AG08396 (cell line): Measurements from ENCODE around the gene ITGA11.

Experiments used
- DNase-seq: peaks from one replicate; pipeline ENCODE4 v3.0.0; 2012; ENCODE audit warnings: low spot score, mixed read lengths

The ITGA11 gene

DNA sequence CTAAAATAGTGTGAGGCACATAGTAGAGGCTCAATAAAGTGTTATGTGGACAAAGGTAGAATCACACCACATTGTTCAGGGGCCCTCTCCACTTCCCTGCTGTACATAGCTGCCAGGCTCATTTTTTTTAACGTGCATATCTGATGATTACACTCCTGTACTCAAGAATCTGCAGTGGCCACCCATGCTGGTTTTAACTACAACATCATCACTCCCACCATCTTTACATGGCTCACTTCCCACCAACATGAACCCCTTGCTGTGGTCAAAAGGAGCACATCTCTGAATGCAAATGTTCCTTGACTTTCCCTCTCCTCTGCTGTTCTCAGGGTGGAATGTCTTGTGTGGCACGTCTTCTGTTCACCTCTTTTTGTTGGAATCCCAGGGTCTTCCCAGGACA lies 77.7 kb downstream of the ITGA11 start:
- no peak for DNase-seq

DNA sequence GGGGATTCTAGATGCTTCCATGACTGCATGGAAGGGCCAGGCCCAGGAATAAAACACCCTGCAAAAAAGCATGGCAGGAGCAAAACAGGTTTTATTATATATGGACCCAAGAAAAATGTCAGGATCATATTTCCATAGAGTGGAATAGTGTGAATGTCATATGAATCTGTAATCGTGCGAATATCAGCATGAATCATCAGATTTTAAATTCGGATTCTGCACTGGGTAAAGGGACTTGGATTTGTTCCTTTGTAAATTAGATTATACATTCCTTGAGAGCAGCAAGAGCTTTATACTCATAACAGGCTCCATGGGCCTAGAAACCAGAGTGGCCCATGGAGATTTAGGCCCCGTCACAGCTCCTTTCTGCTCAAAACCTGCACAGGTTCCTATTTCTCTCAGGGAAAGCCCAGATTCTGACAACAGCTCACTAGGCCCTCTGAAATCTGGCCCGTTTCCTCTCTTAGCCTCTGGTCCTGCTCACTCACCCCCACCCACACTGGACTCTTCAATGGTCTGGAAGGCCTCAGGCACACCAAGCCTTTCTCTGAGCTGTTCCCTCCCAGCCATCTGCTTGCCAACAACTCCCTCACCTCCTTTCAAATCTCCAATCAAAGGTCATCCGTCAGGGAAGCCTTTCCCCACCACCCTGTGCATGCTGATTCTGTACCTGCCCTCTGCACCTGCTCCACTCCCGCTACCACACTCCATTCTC lies 78.4 kb downstream of the ITGA11 start:
- no peak for DNase-seq

DNA sequence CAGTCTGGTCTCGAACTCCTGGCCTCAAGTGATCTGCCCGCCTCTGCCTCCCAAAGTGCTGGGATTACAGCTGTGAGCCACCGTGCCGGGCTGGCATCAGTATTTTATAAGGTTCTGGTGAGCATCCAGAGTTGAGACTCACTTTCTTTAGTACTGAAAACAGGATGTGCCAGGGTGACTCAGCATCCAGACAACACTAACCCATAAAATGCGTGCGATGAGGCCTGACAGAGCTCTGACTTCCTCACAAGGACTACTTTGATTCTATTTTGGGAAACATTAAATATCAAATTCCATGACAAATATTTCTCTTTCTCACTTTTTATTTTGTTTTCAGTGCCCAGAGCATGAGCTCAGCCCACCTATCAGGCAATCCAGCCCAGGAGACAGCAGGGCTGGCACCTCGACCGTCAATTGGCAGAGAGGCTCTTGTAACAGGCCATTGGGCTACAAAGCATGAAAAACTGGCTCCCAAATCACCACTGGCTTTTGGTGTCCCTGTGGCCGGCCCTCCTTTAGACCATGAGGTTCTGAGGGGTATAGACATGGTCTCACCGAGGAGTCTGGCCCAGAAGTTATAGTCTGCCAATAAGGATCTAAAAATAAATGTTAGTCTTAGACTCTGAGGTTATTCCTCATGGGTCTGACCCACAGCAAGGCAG lies 79.4 kb downstream of the ITGA11 start:
- DNase-seq = peak; percentile 84

DNA sequence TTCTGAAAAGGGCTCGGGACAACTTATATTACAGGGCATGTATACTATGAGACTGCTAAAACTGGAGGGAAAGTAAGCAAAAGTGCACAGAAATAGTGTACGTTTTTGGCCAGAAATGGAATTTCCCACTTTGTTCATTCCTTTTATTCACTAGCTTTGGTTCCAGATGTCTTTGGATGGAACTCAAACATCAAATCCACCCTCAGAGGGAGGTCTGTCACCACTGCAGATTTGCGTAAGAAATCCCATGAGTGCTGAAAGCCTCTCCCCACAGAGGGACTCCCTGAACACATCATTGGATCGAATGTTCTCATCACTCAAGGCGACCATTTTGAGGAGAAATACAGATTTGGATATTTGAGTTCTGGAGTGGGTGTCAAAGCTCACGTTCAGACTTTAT lies 82.8 kb downstream of the ITGA11 start:
- no peak for DNase-seq

DNA sequence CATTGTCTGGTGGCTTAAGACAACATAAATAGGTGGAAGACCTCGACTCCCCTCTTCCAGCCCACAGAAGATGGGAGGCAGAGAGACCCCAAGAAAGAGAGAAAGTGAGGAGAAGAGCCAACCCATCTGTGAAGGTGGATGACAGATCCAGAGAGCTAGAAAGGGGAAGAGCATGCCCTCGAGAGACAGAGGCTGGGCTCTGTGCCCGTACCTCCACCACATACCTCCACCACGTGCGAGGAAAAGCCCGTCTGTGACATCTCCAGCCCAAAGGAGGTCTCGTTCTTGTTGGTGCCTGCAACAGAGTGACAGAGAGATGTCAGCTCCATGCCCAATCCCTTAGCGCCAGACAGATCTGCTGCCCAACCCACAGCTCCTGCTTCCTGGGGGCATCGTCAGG lies 83.4 kb downstream of the ITGA11 start:
- no peak for DNase-seq

DNA sequence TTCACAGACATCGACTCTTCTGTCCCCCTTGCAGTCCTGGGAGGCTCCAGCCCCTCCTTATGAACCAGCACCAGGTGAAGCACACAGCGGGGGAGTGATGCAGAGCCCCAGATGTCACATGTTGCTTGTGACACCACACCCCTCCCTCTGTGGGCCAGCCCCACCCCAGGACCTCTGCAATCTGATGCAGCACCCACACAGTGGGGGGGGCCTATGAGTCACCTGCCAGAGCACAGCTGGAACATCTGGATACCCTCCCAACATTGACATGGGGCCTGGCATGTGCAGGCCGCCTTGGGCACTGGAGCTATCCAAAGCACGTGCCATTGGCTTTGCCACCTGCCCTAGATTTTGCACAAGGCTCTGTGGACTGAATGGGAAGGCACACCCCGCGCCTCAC lies 83.9 kb downstream of the ITGA11 start:
- DNase-seq = no peak

DNA sequence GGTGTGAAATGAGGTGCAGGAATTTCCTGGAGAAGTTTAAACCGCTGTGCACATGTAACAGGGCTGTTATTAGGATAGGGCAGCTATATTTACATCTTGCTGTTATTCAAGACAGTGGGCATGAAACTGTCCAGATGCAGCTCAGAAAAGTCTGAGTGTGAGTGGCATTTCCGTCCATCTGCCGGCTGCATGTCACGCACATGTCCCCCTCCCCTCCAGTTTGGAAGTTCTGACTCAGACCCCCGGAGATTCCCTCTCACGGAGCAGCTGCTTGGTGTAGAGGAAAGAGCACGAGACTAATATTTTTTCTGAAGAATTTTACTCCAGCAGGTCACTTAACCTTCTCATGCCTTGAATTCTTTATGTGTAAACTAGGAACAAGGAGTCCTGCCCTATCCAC lies 84.6 kb downstream of the ITGA11 start:
- no peak for DNase-seq

DNA sequence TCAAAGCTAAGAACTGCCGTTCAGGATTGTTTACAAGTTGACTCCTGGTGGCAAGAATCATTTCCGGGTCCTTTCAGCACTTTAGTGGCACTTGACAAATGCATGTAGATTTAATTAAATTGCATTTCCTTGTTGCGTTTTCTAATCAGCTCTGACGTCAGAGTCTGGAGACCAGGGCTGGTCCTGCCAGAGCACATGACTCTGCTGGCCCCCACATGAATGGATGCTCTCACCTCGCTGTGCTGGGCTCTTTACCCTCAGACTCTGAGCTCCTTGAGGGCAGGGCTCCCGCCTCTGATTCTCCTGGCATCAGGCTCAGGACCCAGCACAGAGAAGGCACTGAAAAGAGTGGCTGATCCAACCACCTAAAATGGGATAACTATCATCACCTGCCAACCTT lies 85.0 kb downstream of the ITGA11 start:
- no peak for DNase-seq

DNA sequence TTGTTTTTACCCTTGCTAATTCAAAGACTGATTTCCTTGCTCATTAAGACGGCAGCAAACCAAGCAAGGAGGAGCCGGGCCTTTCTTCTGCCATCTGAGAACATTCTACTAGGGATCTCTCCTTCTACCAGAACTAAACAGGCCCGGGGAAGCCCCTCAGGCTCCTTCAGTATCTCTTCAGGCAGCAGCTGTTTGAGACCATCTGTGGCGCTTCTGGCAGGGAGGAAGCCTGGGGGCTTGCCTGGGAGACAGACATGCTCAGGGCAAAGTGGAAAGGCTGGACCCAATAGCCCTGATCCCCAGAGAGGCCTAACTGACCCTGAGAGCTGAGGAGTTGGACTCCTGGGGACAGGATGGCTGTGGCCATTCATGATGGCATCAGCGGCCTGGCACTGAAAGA lies 86.5 kb downstream of the ITGA11 start:
- DNase-seq = no peak

DNA sequence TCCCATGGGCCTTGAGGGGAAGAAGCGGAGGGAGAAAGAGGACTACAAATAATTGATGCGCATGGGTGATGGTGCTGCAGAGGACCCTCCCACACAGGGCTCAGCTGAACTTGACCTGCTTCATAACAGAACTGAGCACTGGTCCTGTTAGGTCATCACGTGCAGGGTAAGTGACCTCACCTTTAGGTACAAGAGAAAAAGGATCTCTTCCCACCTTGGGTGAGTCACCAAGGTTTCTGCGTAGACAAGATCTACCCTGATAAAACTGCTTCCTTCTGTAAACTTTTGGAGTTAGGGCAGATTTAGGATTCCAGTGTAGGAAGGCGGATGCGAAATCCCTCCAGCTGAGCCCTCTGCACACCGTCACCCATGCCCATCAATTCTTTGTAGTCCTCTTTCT lies 87.4 kb downstream of the ITGA11 start:
- no peak for DNase-seq

DNA sequence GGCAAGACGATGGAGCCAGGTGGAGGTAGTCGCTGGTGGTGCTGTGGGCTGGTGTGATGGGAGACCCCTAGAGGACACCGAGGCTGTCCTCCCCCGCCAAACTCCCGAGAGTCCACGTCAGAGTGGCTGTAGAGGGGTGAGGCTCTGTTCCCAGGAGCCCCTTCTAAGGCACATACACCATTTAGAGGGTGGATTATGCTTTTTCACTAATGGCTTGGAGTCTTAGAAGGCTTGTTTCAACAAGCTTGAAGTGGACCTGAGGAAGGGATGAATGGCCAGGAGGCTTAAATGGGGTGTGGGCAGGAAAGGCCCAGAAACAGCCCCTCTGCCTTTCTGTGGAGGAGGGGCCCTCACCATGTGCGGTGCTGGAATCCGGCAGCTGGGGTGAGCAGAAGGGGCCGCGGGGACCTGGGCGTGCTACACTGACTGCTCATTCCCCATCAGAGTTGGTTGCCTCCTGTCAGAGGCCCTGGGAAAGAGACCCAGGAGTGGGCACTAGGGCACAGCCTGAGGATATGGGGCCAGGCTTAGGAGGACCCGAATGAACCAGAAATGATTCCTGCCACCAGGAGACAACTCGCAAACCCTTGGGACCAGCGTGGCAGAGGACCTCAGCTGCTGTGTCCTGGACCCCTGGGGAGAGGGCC lies 88.3 kb downstream of the ITGA11 start:
- DNase-seq = no peak

DNA sequence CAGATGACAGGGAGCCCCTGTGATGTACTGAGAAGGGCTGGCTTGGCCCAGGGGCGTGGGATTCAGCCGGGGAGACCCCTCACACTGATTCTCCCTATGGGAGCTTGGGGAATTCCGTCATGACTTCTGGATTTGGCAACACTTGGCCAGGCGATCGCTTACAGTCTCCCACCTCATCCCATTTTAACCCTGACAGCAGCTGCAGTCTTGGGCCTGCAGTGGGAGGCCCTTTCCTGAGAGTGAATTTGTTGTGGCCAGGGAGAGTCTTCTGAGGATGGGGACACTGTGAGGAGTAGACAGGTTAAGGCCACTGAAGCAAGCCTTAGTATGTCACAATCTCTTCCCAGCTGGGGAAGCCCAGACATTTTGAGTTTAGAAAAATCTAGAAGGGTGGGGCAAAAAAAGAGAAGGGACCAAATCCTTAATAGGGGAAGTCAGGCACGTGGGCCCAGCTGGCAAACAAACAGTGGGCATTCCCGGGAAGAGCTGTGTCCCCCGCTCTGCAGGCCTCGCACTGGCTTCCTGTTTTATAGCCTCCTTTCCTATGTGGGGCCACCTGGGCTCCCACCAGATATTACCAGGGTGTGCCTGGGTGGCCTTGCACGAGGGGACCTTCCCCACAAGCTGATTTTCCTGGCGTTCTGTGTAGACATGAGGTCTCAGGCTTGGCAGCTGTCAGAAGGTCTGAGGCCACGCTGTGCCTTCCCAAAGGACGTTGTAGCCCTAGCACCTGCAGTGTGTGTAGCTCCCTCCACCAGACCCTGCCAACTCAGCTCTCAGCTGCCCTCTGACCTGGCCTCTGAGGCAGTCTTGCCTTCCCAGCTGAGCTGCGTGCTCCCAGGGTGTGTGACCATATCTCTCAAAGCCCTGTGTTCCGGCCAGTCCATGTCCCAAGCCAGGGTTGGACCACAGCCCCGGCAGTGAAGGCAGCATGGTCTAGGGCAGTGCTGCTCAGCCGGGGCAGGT lies 89.9 kb downstream of the ITGA11 start:
- DNase-seq = no peak

DNA sequence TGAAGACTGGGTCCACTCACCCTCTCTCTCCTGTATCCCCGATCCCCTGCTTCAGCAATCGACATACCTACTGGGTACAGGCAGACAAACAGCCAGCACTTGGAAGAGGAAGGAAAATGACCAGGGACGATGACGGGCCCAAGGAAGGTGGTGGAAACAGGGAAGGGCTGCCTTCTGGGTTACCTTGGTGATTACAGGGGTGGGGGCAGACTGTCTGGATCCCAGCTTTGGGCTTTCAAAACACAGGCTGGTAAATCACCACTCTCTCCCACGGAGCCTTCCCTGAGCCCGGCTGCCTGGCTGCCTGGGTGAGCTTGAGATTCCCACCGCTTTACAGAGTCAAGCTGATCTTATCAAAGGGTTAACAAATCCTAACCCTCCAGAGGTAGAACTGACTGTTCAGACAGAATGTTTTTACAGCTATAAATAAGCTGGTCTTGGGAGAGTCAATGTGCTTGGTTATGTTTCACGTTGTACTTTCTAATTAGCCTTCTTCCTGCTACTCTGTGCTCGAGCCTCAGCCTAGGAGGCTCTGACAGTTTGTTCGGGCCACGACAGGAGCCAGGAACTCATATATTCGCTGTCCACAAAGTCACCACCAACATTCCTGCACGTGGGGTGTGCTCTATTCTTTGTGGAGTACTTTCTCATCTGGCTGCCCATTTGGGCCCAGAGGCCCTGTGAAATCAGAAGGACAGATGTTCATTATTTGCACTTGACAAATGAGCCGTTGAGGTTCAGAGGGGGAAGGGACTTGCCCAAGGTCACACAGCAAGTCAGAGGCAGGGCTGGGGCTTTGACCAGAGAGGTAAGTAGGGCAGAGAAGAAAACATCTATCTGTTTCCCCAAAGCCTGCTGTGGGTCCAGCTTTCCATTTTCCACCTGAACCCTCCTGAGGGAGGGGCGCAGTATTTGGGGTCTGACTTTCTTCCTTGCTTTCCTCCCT lies 91.0 kb downstream of the ITGA11 start:
- no peak for DNase-seq

DNA sequence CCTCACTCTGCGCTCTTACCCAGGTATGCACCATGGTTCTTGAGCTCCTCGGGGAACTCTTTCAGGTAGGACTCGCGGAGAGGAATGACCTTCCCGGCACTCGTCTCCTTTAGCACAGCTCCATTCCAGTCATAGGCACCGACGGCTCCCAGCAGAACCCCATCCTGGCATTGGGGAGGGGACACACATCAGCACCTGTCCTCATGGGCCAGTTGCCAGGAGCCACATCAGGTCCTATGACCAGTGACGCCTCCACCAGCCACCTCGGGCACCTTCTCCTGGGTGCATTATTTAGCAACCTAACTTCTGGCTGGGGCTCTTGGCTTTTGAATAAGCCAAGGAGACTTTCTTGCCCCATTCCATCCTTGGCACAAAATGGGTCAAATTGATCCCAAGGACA lies 92.5 kb downstream of the ITGA11 start:
- no peak for DNase-seq

DNA sequence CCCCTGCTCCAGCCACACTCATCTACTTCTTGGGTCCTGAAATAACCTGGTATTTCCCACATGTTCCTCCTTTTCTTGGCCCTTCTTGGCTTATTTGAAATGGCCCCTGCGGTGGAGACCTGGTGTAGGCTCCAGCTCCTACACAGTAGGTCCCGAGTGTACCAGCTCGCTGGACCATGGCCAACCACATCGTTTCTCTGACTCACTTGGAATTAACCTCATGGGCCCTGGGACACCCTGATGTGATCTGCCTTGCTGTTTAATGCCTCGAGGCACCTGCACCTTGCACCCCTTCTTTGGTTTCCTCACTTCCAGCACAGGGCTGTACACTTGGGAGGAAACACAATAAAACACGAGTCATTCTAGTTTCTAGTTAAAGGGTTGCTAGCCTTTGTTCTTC lies 94.1 kb downstream of the ITGA11 start:
- no peak for DNase-seq

DNA sequence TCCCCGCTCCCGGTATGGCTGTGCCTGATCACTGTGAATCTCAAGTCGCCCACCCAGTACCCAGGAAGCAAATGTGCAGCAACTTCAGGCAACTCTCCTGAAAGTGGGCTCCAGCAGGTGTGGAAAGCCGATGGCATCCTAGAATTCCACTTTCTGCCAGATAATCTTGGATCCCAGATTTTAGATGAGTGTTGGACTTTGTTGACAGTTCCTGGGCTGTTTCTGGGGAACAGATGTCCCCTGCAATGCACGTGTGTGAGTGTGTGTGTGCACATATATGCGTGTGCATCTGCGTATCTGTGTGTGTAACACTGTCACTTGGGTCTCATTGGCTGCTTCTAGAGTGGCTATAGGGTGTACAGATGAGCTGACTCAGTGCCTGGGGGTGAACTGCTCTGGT lies 95.4 kb downstream of the ITGA11 start:
- DNase-seq = no peak

DNA sequence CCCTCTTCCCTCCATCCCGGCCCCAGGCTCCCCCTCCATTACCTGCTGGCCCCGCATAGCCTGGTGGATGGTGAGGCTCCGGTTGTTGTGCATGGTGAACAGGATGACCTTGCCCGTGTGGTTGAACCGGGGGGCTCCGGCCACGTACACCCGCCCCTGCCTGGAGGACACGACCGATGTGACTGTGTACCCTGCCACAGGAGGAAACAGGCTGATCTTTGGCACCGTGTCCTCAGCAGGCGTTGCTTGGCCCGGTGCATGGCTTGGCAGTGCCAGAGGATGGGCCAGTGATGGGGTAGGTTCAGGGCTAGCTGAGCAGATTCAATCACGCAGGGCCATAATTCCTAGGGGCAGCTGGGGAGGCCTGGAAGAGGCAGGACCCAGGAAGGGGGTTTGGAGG lies 96.3 kb downstream of the ITGA11 start:
- no peak for DNase-seq

DNA sequence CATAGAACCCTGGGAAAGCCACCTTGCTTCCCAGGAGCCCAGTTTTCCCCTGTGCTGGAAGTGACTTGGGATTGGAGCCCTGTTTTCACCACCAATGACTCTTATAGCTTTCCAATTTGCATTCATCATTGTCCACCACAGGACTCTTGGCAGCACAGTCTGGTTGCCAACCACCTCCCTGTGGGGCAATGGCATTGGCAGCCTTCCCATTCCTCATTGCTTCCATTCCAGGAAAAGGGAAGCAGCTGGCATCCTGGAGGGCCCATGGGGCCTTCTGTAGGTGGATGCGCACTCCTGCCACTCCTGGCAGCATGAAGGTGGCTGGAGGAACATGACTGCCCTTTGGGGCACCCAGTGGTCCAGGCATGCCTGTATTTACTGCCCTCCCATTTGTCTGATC lies 96.7 kb downstream of the ITGA11 start:
- DNase-seq = no peak

DNA sequence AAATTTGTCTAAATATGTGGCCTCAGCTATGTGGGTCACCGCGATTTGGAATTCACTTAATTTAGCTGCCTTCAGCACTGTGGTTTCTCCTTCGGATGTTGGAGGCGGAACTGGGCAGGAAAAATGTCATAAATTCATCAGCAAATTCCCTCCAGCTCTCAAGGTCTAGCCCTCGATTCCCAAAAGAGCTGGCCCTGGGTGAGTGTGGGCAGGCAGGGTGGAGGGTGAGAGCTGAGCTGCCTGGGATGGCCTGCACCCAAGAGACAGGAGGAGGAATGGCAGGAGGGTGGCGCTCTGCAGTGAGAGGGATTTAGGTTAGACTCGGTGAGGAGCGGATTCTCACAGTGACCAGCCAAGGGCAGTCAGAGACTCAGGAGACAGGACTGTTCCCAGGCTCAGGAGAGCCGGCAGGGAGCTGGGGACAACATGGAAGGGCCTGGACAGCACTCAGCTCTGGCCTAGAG lies 97.3 kb downstream of the ITGA11 start:
- peak; percentile 29 for DNase-seq

DNA sequence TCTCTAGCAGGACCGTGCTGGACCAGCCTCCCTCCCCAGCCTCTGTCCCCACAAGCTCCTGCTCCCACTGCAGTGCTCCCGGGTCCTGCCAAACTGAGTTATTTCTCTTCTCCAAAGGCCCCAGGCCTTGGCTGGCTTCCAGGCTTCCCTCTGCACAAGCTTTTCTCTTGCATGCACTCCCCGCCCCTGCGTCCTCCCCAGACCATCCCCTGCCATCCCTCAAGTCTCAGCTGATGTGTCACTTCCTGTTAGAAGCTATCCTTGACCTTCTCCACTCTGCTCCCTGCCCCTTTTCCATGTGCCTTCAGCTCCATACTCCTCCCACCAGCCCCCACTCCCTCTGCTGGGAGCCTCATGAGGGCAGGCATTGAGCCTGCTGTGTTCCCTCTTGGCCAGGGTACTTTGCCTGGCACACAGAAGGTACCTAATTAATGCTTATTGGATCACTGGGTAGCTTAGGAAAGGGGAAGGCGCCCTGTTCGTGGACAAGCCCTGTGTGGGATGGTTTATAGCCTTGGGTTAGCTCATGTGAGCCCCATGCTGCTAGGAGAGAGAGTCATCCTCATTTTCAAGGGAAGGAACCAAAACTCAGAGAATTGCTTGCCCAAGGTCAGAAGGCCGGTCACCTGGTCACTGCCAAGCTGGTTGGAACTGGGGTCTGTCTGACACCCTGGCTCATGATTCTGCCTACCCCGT lies 98.0 kb downstream of the ITGA11 start:
- no peak for DNase-seq

DNA sequence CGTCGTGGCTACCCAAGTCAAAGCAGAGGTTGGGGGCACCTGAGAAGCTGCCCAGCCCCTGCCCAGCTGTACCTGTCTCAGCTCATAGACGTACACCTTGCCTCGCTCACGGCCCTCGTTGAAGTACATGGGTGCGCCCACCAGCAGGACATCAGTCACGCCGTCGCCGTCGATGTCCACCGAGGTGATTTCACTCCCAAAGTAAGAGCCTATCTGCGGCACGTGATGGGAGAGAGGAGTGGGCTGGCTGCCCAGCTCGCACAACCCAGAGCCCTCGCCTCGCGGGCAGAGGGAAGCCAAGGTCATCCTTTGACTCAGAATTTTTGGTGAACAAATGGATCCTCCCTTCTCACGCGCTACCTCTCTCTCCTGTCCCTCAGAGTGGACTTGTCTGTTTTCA lies 99.7 kb downstream of the ITGA11 start:
- DNase-seq = no peak
